Retina (tissue), 1 donor: ENCODE data around the gene METTL17.
"Not testable (repeated sequence)": the region's sequence is repeated elsewhere in the genome, so short reads cannot be mapped to it uniquely, and the experiment has no call there.

Experiments
- DNase-seq: peaks from one replicate; pipeline ENCODE4 v3.0.0-alpha.2; 2016

METTL17 gene

DNA sequence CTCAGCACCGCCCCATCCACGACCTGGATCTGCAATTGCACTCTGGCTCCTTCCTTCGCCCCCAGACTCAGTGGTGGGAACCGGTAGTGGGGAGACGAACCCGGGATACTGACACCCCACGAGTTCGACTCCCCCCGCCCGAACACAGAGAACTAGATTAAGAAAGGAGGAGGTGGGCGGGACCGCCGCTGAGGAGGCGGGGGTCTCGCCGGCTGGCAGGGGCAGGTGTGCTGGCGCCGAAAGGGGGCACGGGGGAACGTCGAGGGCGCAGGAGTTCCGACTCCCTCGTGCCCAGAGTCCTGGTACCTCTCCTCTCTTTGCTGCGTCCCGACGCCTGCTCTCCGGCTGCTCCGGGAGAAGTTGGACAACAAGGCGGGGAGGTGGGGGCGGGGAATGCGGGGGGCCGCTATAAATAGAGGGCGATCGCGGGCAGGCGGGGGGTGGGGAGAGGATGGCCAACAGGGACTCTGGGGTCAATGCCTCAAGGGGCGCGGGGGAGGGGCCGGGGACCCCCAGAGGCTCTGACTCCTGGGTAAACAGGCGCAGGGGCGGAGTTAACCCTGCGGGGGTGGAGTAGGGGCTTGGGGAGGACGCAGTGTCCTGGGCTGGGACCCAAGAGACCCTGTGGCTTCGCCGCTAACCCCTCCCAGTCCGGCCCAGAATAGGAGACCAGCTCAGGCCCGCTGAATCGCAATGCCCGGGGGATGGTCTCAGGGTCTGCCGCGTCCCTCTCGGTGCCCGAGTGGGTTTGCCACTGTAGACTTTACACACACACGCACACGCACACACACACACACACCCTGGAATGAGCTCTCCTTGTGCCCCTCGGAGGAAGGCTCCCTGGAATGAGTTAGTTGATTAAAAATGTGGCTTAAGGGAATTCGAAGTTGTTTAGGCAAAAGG lies 35.8 kb downstream of the METTL17 start:
- DNase-seq, result peak; percentile 81

DNA sequence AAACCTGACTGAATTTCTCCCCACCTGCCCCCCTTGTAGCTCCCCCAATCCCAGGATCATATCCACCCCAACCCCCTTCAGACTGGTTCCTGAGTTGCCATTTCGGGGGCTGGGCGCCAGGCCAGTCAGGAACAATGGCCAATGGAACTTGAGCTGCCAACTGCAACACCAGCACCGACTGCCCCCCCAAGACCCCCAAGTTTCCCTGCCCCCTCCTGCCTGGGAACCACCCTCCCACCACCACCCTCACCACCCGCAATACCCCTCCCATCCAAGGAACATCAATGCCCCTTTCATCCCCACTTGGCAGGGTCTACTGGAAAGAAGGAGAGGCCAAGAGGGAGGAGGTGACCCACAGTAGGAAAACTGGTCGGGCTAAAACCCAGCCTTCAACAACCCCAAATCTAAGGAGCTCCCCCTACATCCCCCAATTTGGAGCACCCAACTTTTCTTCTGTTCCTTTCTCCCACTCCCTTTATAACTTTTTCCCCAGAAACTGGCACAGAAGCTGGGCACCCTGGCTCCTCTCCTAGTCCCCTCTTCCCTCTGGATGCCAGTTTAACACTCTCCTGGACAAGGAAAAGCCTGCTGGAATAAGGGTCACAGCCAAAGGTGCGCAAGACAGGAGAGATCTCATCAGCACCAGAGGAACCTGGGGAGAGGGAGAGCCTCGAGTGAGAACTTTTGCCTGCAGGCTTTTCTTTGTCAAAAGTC lies 36.7 kb downstream of the METTL17 start:
- no peak for DNase-seq

DNA sequence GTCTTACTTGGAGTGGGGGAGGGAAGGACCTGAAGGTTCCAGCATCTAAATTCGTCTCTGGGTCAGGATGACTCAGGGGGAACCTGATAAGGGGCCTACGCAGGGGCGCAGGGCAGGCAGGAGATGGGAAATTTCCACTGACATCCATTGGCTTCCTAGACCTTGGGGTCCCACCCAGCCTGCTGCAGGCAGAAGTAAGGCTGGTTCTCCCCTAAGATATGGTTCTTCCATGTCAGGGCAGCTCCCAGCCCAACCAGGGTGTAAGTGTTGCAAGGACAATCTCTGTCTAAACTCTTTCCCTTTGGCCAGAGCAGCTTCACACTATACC lies 37.2 kb downstream of the METTL17 start:
- no peak for DNase-seq

DNA sequence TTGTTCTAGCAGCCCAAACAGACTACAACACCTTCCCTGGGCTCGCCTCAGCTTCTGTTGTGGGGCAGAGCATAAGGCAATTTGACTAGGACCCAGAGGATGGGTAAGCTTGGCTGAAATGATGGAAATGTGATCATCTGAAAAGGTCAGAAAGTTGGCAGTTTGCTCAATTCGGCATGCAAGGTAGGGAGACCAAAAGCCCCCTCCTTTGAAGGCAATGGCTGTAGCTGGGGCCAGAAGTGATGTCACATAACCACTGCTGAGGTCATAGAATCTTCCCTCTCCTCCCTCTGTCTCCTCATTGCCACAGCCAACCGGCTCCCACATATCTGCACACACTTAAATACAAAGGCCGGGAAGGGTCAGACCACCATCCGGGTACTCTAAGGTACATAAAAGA lies 40.1 kb downstream of the METTL17 start, which contains the start of gene TPPP2:
TSS of gene TPPP2 (plus strand) at position 301 of the 400 bp plus-strand sequence. CDS start 365 bp downstream, outside the sequence.
- DNase-seq, result no peak

DNA sequence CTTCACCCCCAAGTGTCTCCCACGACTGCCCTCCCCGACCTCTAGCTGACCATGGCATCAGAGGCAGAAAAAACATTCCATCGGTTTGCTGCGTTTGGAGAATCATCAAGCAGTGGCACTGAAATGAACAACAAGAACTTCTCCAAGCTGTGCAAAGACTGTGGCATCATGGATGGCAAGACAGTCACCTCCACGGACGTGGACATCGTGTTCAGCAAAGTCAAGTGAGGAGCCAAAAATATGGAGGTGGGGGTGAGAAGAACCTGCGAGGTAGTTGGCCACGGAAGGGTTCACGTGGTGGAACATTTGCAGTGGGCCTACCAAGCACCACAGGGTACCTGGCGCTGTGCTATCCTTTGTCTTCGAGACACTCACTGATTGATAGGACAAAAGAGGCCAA lies 40.8 kb downstream of the METTL17 start:
- DNase-seq, result no peak

DNA sequence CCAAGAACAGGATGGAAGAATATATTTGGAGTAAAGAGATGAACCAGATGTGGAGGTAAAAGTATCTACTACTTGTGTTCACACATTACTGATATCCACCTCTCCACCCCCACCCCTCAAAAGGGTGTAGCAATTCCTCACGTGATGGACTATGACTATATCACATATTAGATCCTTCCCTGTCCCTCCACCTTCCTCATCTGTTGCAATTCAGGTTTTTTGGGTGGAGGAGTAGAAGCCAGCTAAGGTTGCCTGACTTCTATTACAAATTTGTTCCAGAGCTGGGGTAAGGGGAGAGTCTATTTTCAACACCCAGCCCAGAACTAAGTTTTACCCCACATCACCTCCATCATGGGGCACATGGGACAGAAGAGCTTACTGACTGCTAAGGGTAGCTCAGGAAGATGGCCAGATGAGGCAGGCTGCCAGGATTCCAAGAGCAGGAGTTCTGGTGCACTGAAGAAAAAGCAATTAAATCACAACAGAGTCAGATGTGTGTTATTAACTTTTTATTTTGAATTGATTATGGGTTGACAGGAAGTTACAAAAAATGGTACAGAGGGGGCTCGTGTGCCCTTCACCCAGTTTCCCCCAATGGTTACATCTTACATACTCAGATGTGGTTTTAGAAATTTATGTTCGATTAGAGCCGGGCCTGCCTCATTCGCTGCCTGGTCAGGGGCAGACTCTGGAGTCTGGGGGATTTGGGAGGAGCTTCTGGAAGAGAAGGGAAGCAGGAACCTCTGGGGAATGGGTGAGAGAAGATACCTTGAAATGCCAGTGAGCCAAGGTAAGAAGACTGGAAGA lies 42.7 kb downstream of the METTL17 start:
- no peak for DNase-seq

DNA sequence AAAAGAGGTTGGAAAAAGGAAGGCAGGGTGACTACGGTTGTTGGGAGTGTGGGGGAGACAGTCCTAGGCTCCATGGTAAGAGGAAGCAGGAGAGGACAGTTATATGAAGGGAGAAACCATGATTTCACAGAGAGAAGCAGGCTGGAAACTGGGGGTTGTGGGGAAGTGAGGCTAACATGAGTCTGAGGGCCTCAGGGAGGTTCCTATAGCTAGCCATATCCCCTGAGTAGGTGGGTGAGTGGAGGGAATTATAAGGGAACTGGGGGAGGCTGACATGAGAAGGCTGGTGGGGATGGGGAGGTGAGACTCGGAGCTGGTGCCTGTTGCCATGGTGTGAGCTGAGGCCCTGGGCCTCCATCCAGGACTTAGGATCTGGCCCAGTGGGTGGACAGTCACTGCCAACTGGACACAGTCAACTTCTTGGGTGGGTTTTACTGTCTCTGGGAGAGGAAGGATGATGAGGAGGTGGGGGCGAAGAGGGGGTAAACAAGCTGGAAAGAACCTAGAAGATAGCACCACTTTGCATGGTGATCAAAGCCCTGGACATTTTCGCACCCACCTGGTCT lies 43.4 kb downstream of the METTL17 start:
- no peak for DNase-seq

DNA sequence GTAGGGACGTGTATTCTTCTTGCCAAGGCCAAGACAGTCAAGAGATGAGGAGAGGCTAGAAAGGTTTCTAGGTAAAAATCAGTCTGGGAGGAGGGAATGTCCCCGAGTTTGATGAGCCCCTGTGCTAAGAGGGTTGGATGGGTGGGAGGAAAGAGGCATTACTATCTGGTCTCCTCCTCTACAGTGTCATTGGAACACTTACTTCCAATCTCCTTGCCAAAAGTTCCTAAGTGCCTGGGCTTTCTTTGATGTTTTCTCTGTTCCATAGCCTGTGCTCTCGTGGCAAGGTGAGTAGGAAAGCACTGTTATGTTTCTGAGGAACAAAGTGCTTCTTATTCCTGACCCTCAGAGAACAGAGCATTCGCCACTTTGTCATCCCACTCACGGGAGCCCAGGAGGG lies 44.9 kb downstream of the METTL17 start, which contains the start of gene RNASE13:
TSS of gene RNASE13 (minus strand) at position 101 of the 400 bp plus-strand sequence. CDS start 519 bp downstream, outside the sequence.
- no peak for DNase-seq

DNA sequence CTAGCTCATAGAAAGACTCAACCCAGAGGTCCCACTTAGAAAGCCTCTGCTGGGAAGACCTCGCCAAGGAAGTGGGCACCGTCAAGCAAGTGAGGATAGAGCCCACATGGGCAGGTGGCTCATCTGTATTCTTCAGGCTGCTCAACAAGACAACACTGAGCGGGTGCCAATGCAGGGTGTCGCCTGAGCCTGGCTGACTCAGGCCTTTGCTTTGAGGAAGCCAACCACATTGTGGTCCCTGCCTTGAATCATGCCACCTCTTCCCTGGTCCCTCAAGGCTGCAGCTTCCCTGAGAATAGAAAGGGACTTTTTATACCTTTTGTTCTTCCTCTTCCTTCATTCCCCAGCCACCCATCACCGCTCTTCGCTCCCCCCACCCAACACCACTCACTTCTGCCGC lies 47.0 kb downstream of the METTL17 start:
- DNase-seq, result no peak

DNA sequence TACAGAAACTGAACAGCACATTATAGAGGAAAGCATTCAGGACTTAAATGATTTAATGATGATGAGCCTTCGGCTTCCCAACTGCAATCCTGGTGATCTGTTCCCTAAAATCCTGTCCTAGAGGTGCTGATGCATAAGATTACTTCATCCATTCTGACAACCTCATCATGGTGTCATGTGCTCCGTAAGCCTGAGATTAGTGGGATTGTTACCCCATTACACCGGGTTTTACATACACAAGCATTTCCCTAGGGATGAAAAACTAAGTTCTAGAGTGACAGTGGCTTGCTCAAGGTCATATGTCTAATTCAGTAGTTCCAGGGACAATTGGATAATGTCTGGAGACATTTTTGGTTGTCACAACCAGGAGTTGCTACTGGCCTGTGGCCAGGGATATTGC lies 47.4 kb downstream of the METTL17 start:
- DNase-seq, result no peak

DNA sequence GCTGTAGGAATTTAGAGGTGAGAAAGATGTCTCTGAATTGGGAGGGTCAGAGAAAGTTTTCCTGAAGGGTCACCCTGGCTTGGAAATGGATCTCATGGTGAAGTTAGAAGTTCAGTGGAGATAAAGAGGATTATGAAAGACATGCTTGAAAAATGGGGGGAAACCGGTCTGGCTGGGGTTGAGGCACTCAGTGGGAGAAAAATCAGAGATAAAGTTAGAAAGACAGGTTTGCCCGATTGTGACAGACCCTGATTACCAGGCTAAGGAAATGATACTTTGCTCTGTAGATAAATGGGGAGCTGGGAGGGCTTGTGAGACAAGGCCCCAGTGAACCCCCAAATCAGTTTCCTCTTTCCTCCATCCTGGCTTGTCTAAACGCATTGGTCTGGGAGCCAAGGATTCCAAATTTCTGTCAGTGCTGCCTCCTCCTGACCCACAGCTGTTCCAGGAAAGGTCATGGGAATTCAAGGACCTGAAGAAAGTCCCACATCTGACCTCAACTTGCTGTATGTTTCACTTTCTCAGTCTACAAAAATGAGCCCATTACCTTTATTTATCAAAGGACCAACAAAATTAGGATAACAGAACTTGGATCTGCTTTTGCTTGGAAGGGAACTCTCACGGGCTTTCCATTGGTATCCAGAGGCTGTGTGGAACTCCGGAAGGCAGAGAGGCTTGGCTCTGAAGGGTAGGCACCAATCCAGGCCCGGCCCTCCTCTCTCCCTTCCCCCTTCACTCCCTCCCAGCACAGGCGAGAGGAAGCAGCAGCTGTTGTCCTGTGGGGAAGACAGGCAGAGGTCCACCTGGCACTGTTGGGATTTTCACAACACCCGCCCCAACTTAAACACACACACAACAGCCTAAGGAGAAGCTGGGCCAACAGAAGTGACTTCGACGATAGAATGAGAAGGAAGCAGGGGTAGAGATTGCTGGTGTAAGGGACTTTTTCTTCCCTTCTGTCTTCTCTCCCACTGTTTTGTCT lies 49.0 kb downstream of the METTL17 start:
- peak; percentile 58 for DNase-seq

DNA sequence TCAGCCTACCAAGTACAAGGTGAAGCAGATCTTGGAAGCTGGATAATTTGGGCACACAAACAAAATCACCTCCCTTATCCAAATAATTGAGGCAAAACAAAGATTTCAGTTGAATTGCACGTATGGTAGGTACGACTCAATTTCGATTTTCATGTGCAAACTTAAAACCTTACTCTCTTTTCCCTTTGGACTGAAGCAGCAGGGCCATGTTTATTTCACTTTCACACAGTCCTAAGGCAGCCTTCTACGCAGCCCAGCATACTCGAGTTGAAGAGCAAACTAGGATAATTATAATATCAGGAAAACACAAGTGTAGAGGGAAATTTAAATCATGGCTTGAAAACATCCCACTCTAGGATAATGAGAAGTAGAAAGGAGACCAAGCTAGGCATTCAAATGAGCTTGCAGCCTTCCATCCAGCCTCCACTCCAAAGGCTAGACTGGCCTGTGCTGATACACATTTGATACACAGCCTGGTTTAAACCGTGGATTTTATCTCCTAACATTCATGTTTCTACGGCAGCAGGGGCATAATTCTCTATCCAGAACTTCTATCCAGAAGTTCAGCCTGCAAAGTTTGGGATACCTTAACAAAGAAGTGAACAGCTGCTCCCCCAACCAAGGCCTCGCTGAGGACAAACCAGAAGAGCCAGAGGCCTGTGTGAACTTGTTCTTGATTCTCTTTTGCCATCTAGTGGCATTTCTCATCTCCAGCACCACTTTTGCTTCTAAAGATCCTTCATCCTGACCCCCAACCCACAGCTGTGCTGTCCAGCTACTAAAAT lies 50.0 kb downstream of the METTL17 start:
- DNase-seq, result peak; percentile 75

DNA sequence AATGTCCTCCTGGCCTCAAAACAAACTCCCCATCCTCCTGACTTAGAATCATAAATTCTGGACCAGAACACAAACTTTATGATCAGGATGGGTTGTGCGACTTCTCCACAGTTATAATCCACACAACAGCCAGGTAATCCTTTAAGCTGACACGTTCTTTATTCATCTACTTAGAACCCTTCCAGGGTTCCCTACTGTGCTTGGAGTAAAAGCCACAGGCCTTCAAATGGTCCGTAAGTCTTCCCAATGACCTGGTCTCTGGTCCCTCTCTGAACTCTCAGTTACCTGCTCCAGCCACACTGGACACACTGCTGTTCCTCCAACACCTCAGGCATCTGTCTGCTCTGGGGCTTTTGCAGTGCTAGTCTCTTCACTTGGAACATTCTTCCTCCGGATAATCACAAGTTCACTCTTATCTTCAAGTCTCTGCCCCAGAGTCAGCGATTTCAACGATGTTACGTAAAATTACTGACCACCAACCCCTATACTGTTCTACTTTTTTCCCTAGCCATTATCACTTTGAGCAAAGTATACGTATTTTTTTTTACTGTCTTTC lies 50.7 kb downstream of the METTL17 start:
- no peak for DNase-seq

DNA sequence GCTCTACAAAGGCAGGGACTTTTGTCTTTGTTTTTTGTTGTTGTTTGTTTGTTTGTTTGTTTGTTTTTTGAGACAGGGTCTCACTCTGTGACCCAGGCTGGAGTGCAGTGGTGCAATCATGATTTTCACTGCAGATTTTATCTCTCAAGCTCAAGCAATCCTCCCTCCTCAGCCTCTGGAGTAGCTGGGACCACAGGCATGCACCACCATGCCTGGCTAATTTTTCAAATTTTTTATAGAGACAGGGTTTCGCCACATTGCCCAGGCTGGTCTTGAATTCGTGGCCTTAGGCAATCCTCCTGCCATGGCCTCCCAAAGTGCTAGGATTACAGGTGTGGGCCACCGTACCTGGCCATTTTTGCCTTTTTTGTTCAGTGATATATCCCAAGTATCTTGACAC lies 51.2 kb downstream of the METTL17 start:
- DNase-seq, result not testable (repeated sequence)

DNA sequence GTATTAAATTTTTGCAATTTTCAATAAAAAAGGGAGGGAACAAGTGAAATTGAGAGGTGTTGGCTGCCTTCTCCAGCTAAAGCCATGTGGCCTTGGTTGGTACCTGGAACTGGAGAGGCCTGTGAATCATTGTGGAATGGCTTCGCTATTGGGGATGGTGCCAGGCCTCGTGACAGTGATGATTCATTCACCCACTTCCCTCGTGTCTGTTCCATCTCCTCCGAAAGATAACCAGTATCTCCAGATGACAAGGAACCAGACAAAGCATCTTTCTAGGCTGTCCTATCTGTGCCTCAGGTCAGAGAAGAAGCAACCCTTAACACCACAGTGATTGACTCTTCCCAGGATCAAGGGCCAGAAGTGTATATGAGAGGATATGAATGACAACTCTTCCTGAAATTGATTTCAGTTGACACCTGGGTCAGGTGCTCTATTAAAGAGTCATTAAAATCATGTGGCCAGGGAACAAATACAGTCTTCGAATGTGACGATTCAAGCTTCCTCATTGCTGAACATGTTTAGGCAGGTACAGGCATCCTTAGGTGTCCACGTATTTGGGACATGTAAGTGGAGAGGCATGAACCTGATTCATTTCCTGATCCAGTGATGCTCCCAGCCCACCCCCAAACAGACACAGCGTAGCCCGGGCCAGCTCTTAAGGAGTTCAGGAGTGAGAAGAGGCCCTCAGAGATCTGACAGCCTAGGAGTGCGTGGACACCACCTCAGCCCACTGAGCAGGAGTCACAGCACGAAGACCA lies 52.1 kb downstream of the METTL17 start, which contains the start of gene RNASE7:
TSS of gene RNASE7 (plus strand) at position 687 of the 758 bp plus-strand sequence. CDS start 631 bp downstream, outside the sequence.
- DNase-seq, result no peak

DNA sequence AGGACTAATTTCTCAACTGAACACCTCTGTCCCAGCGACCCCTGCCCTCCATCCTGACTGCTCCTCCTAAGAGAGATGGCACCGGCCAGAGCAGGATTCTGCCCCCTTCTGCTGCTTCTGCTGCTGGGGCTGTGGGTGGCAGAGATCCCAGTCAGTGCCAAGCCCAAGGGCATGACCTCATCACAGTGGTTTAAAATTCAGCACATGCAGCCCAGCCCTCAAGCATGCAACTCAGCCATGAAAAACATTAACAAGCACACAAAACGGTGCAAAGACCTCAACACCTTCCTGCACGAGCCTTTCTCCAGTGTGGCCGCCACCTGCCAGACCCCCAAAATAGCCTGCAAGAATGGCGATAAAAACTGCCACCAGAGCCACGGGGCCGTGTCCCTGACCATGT lies 53.1 kb downstream of the METTL17 start:
- no peak for DNase-seq

DNA sequence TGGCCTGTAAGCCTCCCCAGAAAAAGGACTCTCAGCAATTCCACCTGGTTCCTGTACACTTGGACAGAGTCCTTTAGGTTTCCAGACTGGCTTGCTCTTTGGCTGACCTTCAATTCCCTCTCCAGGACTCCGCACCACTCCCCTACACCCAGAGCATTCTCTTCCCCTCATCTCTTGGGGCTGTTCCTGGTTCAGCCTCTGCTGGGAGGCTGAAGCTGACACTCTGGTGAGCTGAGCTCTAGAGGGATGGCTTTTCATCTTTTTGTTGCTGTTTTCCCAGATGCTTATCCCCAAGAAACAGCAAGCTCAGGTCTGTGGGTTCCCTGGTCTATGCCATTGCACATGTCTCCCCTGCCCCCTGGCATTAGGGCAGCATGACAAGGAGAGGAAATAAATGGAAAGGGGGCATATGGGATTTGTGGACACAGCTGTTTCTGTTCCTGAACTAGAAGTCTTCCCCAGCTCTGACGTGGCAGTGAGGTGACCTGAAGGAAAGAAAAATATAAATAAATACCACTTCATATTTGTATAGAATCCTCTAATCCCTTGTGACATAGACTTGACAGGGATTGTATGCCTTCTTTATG lies 53.7 kb downstream of the METTL17 start:
- DNase-seq, result no peak

DNA sequence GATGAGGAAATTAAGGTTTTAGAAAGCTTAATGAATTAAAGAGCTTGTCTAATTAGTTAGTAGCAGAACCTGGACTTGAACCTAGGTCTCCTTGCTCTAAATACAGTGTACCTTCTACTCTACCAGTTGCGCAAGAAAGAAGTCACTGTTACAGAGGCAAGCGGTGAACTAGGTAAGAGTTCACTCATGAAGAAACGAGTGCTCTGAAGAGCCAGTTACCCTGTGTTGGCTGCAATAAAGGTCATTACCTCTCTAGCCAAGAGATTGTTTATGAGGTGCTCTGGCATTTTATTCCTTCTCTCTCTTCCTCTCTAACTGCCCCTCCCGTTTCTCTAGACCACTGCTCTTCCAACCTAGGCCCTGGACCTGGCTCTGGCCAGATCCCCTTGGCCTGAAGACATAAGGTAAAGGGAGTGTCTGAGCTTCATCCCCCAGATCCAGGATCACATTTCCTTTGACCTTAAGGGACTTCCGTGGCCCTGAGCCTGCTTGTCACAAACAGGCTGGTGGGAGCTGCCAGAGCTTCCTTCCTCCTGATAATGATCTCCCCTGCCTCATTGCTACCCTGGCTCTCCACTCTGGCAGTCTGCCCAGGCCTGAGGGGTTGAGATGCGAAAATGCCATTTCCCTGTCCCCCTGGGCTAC lies 54.3 kb downstream of the METTL17 start:
- DNase-seq, result no peak
